GM19397 (cell line): ENCODE results near the gene KBTBD3.
A peak's percentile ranks its signal among the peaks of the same experiment; 100 is the strongest.
"Not testable (repeated sequence)": the region's sequence is repeated elsewhere in the genome, so short reads cannot be mapped to it uniquely, and the experiment has no call there.

ENCODE experiments used
- ATAC-seq: cut with Tn5 transposase; IDR thresholded peaks from one replicate; pipeline ENCODE4 v1.9.1; 2021; ENCODE audit warnings: mild to moderate bottlenecking, moderate library complexity; ENCODE audit not compliant: unreplicated experiment

The KBTBD3 gene

DNA sequence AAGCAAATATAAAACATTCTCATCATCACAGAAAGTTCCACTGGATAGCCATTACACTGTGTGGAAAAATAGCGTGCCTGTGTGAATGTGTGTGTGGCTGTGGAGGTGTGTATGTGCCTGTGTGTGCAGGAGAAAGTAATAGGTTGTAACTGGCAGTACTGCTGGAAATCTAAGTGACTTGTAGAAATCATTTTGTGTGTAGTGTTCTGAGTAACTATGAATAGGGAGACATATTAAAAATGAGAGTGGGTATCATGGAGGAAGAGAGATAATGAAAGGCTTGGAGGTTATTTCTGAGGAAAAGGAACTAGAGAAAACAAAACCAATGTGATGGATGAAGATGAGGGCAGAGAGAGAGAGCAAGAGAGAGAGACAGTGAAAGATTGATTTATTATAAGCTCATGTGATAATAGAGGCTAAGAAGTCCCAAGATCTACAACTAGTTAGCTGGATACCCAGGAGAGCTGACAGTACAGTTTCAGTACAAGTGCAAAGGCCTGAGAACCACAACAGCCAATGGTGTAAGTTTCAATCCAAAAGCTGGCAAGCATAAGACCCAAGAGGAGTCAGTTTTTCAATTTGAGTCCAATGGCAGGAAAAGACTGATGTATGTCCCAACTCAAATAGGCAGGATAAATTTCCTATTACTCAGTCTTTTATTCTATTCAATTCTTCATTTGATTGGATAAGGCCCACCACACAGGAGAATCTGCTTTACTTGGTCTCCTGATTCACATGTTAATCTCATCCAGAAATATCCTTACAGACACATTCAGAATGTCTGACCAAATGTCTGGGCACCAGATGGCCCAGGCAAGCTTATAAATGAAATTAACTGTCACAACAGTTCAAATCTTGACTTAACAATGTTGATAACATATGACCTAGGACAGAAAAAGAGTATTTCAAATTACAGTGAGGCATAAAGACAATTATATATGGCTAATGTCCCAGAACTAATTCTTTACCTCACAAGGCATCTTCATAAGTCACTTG lies 14.9 kb downstream of the KBTBD3 start:
- no peak for ATAC-seq

DNA sequence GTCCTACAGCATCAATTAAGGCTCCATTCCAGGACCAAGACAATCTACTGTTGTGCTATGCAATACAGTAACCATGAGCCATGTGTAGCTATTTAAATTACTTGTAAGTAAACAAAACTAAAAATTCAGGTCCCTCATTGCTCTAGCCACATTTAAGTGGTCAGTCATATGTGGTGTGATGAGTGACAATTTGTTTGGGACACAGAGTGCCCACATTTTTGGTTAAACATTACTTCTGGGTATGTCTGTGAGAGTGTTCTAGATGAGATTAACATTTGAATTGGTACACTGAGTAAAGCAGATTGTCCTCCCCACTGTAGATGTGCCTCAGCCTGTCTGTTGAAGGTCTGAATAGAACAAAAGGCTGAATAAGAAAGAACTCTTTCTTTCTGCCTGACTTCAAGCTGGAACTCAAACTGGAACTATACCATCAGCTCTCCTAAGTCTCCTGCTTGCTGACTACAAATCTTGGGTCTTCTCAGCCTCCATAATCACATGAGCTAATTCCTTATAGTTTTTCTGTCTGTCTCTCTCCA lies 15.8 kb downstream of the KBTBD3 start:
- ATAC-seq = no peak

DNA sequence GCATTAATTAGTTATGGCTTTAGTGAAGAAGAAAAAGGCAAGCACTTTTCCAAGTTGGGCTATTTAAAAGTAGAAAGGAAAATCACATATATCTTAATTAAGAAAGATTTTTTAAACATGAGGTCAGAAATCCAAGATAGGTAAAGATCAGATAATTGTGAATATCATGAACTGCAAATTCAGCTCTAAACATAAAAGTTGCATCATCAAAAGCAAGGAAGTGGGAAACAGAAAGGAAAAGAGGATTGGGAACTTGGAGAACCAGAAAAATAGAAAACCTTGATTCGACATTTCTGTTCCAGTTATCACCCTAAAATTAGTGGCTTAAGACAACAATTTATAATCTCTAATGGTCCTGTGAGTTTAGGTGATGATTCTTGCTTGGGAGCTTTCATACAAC lies 17.5 kb downstream of the KBTBD3 start:
- ATAC-seq = no peak

DNA sequence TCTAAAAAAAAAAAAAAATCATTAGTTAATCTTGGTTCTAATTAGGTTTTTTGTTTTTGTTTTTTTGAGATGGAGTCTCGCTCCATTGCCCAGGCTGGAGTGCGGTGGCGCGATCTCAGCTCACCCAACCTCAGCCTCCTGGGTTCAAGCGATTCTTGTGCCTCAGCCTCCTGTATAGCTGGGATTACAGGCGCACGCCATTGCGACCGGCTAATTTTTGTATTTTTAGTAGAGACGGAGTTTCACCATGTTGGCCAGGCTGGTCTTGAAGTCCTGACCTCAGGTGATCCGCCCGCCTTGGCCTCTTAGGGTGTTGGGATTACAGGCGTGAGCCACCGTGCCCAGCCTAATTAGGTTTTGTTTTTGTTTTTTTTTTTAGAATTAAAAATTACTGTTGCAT lies 18.8 kb downstream of the KBTBD3 start:
- ATAC-seq = not testable (repeated sequence)

DNA sequence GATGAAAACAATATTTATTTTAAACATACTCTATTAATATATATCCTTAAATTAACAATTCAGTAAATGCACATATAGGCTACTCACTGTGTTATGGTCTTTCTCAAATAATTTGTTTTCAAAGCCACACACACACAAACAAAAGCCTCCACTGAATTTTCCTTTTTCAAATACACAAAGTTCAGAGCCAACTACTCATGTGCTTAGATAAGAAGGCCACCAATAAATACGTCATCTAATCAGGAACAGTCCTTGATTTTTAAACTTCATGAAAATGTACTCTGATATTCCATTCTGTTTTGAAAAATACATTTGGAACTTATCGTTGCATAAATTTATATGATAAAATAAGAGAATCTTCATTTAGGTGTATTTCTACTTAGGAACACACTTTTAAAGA lies 26.0 kb downstream of the KBTBD3 start:
- ATAC-seq = no peak

DNA sequence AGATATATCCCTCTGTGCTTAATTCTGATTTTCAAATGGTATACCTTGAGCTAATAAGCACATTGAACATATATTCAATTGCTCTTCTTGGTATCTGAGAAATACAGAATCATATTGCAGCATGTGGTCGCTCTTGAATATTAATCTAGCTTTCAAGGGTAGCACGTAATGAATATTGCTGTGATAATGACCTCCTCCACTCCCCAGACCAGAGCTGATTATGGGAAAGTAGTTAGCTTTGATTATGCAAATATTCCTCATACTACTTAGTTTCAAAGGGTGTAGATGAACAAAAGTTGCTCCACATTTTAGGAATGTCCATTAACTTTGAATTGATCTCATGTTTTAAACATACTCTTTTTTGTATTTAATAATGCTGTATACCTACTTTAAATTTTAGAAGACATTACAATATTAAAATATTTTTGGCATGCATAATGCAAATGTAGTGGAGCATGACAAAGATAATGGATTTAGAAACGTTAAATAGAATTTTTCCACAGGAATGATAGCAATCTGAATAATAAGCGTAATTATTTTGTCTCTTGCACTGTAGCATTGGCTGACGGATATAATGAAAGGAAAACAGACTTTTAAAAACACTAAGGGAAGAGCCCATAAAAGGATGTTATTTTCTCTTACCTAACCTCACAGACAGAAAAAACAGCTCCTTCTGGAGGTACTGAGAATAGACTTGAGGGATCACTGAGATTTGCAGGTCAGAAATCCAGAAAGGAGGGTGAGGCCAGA lies 27.2 kb downstream of the KBTBD3 start:
- ATAC-seq = no peak

DNA sequence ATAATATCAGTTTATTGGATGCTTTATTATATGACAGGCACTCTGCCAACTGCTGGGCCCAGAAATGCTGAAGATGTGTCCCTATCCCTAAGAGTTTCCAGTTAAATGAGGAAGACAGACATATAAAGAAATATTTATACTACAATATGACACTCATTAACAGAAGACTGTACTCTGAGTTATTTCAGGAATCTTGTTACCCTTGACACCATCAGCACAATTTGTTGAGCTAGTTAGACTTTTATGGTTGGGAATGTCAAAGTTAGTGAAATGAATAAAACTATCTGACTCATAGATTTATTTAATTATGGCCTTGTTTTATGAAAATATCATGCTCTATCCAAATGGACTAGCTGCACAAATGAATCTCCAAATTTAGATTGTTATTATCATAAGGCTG lies 29.5 kb downstream of the KBTBD3 start:
- no peak for ATAC-seq

DNA sequence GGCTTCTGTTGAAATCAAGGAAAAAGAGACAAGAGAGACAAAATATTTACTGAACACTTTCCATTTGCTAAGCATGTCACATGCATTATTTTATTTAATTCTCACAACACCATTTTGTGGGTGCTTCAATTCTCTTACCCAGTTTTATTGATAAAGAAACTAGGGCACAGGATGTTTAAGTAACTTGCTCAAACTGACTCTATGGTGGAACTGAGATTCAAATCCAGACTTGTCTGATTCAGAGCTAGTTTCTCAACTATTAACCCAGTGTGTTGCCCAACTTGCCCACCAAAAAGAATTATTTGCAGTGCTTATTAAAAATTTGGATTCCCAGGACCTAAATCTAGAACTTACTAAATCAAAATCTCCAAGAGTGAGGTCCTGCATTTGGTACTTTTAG lies 33.6 kb downstream of the KBTBD3 start:
- no peak for ATAC-seq

DNA sequence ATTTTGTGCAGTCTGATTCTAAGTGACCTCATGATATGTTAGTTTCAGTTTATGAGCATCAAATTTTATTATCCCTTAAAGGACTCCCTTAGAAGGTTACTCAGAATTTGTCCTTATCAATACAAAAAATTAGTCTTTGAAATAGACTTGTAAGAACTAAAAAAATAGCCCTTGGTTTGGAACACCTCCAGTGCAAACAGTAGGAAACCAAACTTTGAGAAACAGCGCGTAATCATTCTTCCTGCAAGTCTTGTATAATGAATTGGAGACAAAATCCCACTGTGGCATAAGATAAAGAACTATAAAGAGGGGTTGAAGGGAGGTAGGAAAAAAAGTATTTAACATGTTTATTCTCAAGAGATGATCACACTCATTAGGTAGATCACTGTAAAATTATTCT lies 44.3 kb downstream of the KBTBD3 start:
- no peak for ATAC-seq

DNA sequence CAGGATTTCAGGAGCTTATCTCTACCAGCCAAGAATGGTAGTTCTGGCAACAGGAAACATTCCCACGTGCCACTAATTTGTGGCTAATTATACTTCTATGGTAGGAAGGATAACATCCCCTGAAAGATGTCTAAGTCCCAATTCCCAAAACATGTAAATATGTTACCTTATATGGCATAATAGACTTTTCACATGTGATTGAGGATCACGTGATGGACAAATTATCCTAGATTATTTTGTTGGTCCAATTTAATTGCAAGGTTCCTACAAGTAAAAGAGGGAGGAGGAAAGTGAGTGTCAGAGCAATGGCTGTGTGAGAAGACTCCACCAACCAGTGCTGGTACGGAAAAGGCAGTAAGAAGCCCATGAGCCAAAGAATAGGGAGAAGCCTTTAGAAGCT lies 45.2 kb downstream of the KBTBD3 start:
- ATAC-seq = no peak

DNA sequence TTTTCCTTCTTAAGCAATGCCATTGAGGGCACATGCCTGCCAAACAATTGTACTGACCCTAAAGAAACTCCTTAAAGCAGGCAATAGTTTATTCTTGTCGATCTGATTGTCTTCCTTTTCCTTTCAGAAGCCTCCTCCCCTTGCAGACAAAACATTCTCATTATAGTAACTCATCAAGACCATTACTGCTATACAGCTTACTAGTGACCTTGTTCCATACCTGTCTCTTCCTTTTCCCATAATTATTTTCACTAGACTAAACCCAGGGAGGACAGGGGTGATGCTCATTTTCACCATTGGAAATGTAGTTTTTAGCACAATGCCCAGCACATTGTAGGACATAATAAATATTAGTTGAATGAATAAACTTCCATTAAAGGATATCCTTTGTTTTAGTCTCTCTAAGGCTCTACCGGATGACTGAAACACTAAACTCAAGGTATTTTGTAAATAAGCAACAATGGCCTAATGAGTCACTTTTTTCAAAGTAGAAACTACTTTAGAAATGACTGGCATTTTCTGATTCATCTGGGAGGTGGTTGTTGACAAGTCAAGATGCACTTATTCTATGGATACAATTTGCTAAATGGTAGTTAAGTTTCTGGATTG lies 45.8 kb downstream of the KBTBD3 start:
- ATAC-seq = no peak

DNA sequence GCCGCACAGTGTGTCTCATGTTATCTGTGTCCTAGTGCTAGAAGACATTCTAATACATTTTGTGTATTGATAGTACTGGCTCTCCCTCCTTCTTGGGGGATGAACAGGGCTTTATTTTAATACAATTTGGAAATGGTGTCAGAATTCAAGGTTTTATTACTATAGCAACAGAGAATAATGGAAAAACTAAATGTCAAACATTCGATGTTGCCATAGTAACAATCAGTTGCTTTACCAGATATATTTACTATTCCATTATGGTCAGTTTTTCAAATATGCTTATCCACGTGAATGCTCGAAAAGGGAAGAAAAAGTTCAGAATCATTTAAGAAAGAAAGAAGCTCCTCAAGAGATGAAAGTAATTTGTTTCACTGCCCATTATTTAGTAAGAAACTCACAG lies 46.5 kb downstream of the KBTBD3 start:
- ATAC-seq = no peak

DNA sequence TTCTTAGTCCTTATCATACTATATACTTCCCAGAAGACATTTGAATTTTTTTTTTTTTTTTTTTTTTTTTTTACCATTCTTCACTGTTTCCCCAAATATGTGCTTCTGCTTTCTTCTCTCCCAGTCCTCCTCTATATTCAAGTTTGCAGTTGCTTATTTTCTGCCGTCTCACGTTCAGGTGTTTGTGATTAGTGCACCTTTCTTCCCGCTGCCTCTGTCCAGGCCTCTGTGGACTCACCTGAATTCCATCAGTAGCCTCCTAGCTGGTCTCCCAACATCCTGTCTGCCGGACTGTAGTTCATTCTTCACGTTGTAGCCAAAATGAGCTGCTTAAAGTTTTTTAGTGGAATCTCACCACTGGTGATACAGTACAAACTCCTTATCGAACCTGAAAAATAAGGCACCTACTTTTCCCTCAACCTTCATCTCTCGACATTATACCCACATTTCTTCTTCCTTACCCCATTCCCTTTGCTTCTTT lies 54.3 kb downstream of the KBTBD3 start:
- ATAC-seq = no peak

DNA sequence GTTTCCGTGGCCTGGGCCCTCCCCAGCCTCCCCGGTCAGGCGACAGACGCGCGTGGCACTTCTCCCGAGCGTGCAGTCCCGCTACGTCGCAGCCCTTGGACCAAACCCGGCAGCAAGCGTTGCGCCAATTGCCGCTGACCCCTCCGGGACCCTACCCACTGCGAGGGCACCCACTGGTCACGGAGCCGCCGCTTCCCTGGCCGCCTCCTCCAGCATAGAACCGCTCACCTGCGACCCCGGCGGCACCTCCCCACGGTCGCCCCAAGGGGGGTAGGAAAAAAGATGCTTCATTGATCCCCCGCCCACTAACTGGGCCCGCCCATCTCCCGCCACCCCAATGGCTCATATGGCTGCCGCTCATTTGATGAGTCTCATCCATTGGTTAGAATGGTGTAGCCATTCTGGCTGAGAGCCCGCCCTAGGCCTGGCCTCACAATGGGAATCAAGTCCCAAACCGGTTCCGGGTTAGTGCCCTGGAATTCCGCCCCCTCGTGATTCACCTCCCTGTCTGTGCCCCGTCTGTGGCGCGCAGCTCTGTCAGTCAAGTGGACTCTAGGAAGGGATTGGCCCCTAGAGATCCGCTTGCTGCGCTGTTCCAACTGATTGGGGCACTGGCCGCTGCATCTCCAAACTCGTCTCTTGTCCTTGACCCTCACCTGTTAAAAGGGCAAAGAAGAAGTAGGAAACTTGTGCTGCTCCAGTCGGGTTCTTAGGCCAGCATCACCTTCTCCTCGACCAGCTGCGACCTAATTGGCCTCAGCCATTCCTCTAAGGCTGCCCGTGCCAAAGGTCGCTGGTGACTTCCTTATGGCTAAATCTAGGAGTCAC lies 55.0 kb downstream of the KBTBD3 start, which contains the start of gene MSANTD4:
TSS of gene MSANTD4 (minus strand) at position 274 of the 828 bp plus-strand sequence. CDS start 11,323 bp downstream, outside the sequence.
- ATAC-seq = peak; percentile 97

DNA sequence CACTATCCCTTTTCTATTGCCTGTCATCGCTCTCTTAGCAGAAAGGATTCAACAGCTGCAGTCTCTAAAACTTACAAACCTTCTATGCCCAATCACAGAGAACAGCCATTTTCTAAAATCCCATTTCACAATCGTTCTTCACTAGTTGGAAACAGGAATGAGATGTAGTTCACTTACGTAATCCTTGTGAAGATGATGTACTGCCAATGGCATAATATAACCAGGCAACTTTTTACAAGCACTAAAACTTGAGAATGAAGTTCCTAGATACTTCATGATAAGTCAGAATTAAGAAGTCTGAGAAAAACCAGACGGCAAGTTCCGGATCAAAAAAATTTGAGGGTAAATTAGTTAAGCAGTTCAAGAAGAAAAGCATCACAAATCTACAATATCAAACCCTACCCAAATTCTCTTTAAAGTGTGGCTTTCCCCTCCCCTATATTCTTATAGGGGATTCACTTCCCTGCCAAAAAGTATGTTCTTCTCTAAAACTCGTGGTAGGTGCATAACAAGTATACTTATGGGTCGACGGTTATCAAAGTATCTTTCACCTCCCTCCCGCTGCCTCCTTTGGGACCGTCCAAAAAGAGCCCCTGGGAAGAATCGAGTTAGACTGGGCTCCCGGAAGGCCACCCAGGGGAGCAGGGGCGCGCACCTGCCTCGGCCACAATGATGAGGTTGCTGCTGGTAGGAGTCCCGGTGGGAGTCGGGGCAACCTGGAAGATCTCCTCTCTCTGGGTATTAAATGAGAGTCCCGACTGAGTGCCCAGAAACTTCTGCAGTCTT lies 55.8 kb downstream of the KBTBD3 start:
- peak; percentile 13 for ATAC-seq

DNA sequence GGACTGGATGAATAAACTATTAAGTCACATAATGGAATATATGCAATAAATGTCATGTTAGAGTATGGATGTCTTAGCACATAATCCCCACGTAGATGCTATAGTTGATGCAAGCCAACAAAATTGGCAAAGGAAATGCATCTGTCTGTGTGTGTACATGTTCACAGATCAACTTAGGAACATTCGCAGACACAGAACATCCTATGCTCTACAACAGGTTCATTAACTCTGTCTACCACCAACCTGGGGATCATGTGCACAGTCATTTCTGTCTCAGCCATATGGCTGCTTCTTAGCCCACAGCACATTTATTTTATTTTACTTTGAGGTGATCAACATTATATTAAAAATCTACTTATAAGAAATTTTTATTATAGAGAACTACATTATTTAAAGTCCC lies 60.1 kb downstream of the KBTBD3 start:
- no peak for ATAC-seq

DNA sequence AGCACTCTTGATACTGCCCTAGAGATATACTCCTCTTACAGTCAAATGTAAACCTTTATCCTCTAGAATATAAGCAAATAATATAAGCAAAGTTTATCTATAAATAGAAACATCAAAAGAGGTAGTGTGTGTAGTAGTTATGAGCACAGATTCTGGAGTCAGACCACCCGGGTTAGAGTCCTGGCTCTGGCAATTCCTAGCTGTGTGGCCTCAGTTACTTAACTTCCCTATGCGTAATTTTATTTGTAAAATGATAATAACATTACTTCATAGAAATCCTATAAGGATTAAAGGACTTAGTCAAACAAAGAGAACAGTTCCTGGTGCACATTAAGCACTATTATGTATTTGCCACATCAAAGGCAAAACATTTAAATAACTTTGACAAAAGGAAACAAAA lies 62.1 kb downstream of the KBTBD3 start:
- no peak for ATAC-seq

DNA sequence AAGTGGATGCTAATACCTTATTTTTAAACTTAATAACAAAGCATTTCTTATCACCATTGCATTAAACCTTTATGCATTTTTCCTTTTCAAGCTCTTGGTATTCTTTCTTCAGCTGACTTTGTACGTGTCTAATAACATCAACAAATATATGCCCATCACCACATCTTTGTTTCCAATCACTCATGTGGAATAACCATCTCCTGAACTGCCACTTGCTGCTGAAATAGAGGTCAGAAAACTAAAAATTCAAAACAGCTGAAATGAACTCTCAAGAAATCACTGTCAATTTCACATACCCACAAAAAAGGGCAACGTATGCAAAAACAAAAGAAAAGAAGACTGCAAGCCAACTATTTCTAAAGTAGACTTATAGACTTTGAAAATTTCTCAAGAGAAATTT lies 62.5 kb downstream of the KBTBD3 start:
- ATAC-seq = no peak

DNA sequence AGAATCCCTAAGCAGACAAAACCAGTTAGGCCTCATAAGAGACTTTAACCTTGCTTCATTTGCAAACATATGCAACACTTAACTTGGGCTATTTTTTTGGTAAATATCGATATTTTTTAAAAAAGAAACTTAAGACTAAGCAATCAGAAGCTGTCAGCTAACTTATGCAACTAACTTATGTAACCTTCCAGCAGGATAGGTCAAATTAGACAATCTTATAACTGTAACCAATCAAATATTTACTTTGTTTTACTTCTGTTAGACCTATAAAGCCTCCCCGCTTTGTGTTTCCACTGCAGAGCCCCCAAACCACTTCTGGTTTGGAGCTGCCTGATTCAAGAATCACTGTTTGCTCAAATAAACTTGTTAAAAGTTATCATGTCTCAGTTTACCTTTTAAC lies 63.1 kb downstream of the KBTBD3 start:
- ATAC-seq = no peak
